Suprapubic skin (tissue), 4 donors: ENCODE results near the gene TES. TPM values are rescaled to one million over a fixed set of nuclear protein-coding genes. Genes with fewer than 3 reads are reported as not detected.

Source experiments
- DNase-seq, 2 donors: peaks; one replicate each; pipeline ENCODE4 v3.0.0-alpha.2; 2019; ENCODE audit warnings: low spot score in 2 of 2
- H3K27ac ChIP-seq: fragments of 200-600 bp; sonication (generic); one replicate; pipeline ENCODE4 v1.5.1; 2019
- H3K27me3 ChIP-seq: fragments of 200-600 bp; sonication (generic); one replicate; pipeline ENCODE4 v1.5.1; 2019
- H3K36me3 ChIP-seq: fragments of 200-600 bp; sonication (generic); one replicate; pipeline ENCODE4 v1.5.1; 2019
- H3K4me1 ChIP-seq: fragments of 200-600 bp; sonication (generic); one replicate; pipeline ENCODE4 v1.5.1; 2019
- H3K4me3 ChIP-seq: fragments of 200-600 bp; sonication (generic); one replicate; pipeline ENCODE4 v1.5.1; 2019; ENCODE audit warnings: mild to moderate bottlenecking
- H3K9me3 ChIP-seq: fragments of 200-600 bp; sonication (generic); one replicate; pipeline ENCODE4 v1.5.1; 2019
- CTCF ChIP-seq, 2 donors: fragments of 200-600 bp in 1 of 2; fragments of 450-650 bp in 1 of 2; sonication (generic) in 1 of 2; IDR thresholded peaks; one replicate each; pipeline ENCODE4 v1.5.1; 2016 to 2019; ENCODE audit warnings: antibody characterized with exemption in 2 of 2, mild to moderate bottlenecking in 1 of 2, moderate library complexity in 1 of 2
- EP300 ChIP-seq: sonication (generic); formaldehyde crosslinking; IDR thresholded peaks from one replicate; pipeline ENCODE4 v1.6.1; 2017; ENCODE audit warnings: antibody characterized with exemption
- POLR2A ChIP-seq, 2 donors: fragments of 450-650 bp; IDR thresholded peaks; one replicate each; pipeline ENCODE4 v1.6.1; 2017; ENCODE audit warnings: antibody characterized with exemption in 2 of 2, mild to moderate bottlenecking in 2 of 2, moderate library complexity in 2 of 2
- POLR2AphosphoS5 ChIP-seq, 3 donors: sonication (generic); formaldehyde crosslinking; IDR thresholded peaks; one replicate each; pipeline ENCODE4 v1.6.1; 2017; ENCODE audit warnings: antibody characterized with exemption in 3 of 3
- WGBS: methylation state at CpG from one replicate; pipeline ENCODE4 v1.1.5; 2018; 5-methylcytosine and 5-hydroxymethylcytosine counted together
- total RNA-seq, 4 donors: library from RNA; depleted of rRNA; stranded (reverse); fragments of >200 nt; gene quantifications; one replicate each; pipeline ENCODE4 v1.1.0, GENCODE V29; 2016

Gene TES
- total RNA-seq, 4 donors from 2014 or later, result 44.3 to 66.0 (median 57.5) TPM

DNA sequence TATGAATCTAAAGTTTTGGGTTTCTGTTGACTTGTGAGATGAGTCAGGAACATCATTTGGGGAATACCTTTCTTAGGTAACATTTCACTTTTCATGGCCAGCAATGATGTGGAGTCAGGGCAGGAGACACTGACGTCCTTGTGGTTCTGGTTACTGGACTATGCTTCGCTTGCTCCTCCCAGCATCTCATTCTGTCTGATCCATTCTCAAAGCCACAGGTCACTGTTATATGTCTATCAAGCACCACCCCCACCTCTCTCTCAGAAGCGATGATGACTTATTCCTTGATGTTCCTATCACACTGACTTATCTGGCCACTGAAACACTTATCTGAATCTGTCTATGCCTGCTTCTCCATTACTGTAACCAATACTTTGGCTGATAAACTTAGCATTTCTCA is 51.6 kb downstream of the TES start:
- DNase-seq, result no peak
- Histone ChIP-seq H3K36me3 (no peaks in the 10 kb centered on the region), H3K4me1 (peaks cover 8% of the 10 kb centered on the region), H3K27ac (no peak overlapping the region), H3K4me3 (no peak overlapping the region), H3K9me3 (no peaks in the 10 kb centered on the region), H3K27me3 (no peaks in the 10 kb centered on the region)
- WGBS, result 90% methylated on average over 3 of the region's 3 CpGs
- no peak for TF ChIP-seq CTCF (IDR thresholded peaks at IDR 0.05)
- TF ChIP-seq EP300, result no peak
- no peak for TF ChIP-seq POLR2A (IDR thresholded peaks at IDR 0.05)
- no peak for TF ChIP-seq POLR2AphosphoS5 (IDR thresholded peaks at IDR 0.05)

- TF ChIP-seq POLR2A (IDR thresholded peaks at IDR 0.05) (no peak), POLR2AphosphoS5 (IDR thresholded peaks at IDR 0.05) (no peak), EP300 (no peak), CTCF (IDR thresholded peaks at IDR 0.05) (no peak)
- no peak for DNase-seq
- Histone ChIP-seq H3K4me1 (peaks cover 5% of the 10 kb centered on the region), H3K36me3 (no peaks in the 10 kb centered on the region), H3K4me3 (no peak overlapping the region), H3K9me3 (no peaks in the 10 kb centered on the region), H3K27ac (no peak overlapping the region), H3K27me3 (no peaks in the 10 kb centered on the region)
- WGBS, result 94% methylated on average over 3 of the region's 3 CpGs
Measured at GRCh38 chr7:116265881-116266280, 55.5 kb downstream of the TES start.

- Histone ChIP-seq H3K27me3 (no peaks in the 10 kb centered on the region), H3K4me1 (peaks cover 22% of the 10 kb centered on the region), H3K9me3 (no peaks in the 10 kb centered on the region), H3K4me3 (no peak overlapping the region), H3K27ac (no peak overlapping the region), H3K36me3 (no peaks in the 10 kb centered on the region)
- WGBS, result 94% methylated on average over 4 of the region's 4 CpGs
- TF ChIP-seq POLR2AphosphoS5 (IDR thresholded peaks at IDR 0.05), result no peak
- TF ChIP-seq EP300, result no peak
- TF ChIP-seq POLR2A (IDR thresholded peaks at IDR 0.05), result no peak
- TF ChIP-seq CTCF (IDR thresholded peaks at IDR 0.05), result no peak
- no peak for DNase-seq
Measured at GRCh38 chr7:116269466-116269865, 59.1 kb downstream of the TES start.

DNA sequence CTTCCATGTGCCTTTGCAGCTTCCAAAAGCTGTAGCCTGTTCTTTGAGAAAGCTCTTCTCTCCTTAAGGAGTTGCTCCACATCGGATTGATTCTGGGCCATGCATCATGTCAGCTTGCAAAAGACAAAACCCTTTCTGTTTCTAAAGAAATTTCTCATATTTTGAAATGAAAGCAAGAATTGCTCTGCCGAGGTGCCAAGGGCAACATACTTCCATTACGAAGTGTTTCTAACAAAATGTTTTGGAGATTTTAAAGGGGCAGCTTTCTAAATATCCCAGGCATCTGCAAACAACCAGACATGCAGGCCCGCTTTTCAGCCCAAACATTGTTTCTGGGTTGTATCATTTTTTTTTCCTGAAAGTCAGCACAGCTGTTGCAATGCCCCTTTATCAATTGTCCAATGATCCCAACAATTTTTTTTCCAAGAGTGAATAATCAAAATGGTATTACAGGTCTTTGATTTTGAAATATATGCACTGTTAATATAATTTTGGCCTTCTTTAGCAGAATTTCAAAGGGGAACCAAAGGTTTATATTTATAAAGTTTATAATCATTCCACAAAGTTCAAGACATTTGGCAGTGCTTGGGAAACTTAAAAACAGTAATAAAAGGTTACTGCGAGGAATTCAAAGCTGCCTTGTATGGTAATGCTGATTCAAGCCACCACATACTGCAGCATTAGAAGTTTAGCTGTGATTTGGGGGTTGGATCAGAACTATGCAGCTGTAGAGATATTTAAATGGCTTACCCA is 61.0 kb downstream of the TES start:
- Histone ChIP-seq H3K9me3 (no peaks in the 10 kb centered on the region), H3K4me3 (no peak overlapping the region), H3K36me3 (no peaks in the 10 kb centered on the region), H3K27me3 (no peaks in the 10 kb centered on the region), H3K27ac (peak overlapping the region; percentile 63), H3K4me1 (peaks cover 22% of the 10 kb centered on the region)
- TF ChIP-seq POLR2AphosphoS5 (IDR thresholded peaks at IDR 0.05) (no peak), EP300 (no peak), CTCF (IDR thresholded peaks at IDR 0.05) (no peak), POLR2A (IDR thresholded peaks at IDR 0.05) (no peak)
- no peak for DNase-seq
- WGBS, result 29% methylated on average over 5 of the region's 5 CpGs

DNA sequence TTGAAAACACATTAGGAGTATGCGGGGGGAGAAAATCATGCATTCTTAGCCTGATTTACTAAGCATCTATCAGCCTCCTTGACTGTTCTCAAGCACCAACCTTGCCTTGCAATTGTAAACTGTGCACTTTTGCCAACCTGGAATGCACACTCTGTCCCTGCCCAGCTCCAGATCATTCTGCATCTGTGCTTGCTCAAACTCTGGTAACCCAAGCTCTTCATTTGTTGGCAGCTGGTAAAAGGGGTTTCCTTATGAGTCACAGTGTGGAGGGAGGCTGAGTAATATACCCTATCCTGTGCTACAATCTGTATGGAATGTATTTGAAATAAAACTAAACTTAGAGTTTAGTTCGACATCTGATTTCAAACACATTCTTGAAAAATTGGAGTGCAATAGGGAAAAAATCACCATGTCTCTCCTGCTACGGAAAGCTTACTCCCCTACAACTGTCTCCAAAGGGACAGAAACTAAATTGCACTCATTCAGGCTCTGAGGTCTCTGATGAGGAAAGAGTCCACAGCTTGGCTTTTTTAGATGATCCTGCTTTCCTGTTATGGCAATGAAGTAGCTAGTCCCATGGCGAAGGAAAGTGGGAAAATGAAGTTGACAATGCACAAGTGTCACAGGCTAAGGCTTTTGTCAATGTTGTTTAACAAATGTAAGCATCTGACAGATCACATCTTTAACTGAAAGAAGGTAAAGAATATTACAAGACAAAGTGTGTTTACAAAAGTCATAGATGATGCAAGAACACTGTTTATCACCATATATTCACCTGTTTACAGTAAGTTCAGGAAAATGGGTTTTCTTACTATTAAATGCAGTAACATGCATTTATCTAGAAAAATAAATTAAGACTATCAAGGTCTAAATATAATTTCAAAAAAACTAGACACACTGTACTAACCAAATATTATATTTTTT is 61.9 kb downstream of the TES start:
- TF ChIP-seq EP300 (peak; percentile 63), POLR2AphosphoS5 (IDR thresholded peaks at IDR 0.05) (peak in 2 of 3 donors; percentile 53 to 87), POLR2A (IDR thresholded peaks at IDR 0.05) (no peak), CTCF (IDR thresholded peaks at IDR 0.05) (no peak)
- no peaks in the 10 kb centered on the region for H3K9me3 ChIP-seq
- H3K27ac ChIP-seq, result peak overlapping the region; percentile 63
- 25% methylated on average over 4 of the region's 4 CpGs for WGBS
- no peaks in the 10 kb centered on the region for H3K27me3 ChIP-seq
- no peak for DNase-seq
- no peak overlapping the region for H3K4me3 ChIP-seq
- no peaks in the 10 kb centered on the region for H3K36me3 ChIP-seq
- H3K4me1 ChIP-seq, result peaks cover 22% of the 10 kb centered on the region
